Astrocyte of the spinal cord (primary cell): ENCODE results near the gene NDEL1.

ENCODE experiments used
- DNase-seq: peaks from one replicate; pipeline ENCODE4 v3.0.0; 2011; ENCODE audit warnings: low read depth, low spot score
- H3K4me3 ChIP-seq: 2 replicates; pipeline ENCODE4 v1.5.1; 2011; ENCODE audit warnings: low read depth, mild to moderate bottlenecking, low read length, moderate library complexity
- in situ Hi-C: cut with HindIII; loops from 2 replicates; pipeline ENCODE4 v1.10.0; 2017; ENCODE audit warnings: low sequenced_read_pairs
- TF ChIP-seq, protein P1 (sequence below): IDR thresholded peaks from 2 replicates; pipeline ENCODE4 v1.5.1; 2012; ENCODE audit warnings: low read depth, mild to moderate bottlenecking, low read length, inconsistent platforms

NDEL1 gene

DNA sequence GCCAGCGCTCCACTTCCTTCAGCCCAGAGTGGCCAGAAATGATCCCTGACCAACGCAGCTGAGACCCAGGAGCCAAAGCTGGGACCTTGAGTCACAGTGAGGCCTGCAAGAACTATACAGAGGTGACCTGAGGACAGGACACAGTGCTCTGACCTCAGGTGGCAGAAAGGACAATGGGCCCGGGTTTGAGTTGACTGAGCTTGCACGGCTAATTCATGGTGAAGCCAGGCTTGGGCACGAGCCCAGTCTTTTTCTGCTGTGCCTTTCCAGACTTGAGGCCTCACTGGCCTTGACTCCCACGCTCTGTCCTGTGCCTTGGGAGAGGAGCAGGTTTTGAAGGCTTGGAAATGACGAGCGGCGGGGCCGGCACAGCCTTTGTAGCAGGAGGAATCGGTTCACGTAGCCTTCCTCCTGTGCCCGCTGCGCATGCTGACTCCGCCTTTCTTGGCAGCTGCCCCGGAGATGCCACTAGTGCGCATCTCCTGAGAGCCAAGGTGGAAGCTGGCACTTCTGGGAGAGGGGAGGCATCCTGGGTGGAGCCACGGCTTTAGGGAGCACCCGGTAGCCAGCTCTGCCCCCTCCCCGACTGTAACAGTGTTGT, 34.9 kb downstream of the NDEL1 start:
- in situ Hi-C loops: no loop called here
- TF ChIP-seq, protein P1, sequence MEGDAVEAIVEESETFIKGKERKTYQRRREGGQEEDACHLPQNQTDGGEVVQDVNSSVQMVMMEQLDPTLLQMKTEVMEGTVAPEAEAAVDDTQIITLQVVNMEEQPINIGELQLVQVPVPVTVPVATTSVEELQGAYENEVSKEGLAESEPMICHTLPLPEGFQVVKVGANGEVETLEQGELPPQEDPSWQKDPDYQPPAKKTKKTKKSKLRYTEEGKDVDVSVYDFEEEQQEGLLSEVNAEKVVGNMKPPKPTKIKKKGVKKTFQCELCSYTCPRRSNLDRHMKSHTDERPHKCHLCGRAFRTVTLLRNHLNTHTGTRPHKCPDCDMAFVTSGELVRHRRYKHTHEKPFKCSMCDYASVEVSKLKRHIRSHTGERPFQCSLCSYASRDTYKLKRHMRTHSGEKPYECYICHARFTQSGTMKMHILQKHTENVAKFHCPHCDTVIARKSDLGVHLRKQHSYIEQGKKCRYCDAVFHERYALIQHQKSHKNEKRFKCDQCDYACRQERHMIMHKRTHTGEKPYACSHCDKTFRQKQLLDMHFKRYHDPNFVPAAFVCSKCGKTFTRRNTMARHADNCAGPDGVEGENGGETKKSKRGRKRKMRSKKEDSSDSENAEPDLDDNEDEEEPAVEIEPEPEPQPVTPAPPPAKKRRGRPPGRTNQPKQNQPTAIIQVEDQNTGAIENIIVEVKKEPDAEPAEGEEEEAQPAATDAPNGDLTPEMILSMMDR: no peak
- DNase-seq: peak; percentile 27

GRCh38 chr17:8472663-8473062, 37.0 kb downstream of the NDEL1 start:
- in situ Hi-C loops: no loop called here
- TF ChIP-seq, protein P1: no peak
- H3K4me3 ChIP-seq: no peak overlapping the region
- no peak for DNase-seq

More for the DNA sequence above, 34.9 kb downstream of the NDEL1 start:
- H3K4me3 ChIP-seq: no peak overlapping the region

DNA sequence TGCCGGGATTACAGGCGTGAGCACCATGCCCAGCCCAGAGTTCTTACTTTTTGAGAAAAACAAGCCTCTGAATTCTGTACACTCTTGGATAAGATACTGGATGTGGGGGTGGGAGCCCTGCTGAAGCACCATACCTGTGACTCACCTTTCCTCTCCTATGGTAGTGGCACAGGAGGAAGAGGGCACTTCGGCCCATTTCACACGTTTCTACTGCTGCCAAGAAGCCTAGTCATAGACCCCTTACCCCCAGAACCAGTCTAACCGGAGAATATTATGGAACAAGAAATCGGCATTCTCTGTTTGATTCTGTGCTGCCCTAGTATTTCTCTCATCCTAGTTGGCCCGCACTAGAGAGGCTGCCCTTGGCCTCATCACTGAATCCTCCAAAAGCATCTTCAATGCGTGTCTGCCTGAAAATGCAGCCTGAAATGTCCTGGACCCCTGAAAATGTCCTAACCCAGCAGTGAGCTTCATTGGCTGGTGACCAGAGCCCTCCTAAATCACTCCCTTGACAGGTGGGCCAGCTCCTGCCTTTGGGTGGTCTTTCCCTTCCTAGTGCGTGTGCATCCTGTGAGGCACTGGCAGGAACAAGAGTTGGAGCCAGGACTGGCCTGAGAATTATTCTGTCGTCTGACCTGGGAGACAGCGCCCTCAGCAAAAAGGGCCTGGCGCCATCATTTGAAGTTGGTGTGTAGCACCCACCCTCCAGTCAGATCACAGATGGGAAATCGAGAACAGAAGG, 37.9 kb downstream of the NDEL1 start:
- TF ChIP-seq, protein P1: no peak
- in situ Hi-C loops: no loop called here
- H3K4me3 ChIP-seq: no peak overlapping the region

DNA sequence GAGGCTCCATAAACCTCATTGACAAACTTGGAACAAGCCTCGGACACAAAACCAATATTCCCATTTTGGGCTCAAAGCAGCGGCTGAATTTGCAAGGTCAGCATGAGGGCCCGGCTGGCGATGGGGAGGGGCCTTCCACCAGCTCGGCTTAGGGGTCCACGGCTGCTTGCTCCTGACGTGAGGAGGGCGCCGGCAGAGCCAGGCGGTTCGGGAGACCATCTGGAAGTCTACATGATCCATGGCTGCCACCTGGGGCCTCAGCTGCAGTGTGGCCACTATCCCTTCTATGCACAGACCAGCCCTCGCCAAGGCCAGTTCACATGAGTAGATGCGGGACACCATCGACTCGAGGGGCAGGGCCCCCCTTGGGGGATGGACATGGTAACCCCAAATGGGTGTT, 39.1 kb downstream of the NDEL1 start:
- in situ Hi-C loops: no loop called here
- DNase-seq: no peak
- H3K4me3 ChIP-seq: no peak overlapping the region
- TF ChIP-seq, protein P1: no peak

More for the DNA sequence above, 37.9 kb downstream of the NDEL1 start:
- DNase-seq: no peak

DNA sequence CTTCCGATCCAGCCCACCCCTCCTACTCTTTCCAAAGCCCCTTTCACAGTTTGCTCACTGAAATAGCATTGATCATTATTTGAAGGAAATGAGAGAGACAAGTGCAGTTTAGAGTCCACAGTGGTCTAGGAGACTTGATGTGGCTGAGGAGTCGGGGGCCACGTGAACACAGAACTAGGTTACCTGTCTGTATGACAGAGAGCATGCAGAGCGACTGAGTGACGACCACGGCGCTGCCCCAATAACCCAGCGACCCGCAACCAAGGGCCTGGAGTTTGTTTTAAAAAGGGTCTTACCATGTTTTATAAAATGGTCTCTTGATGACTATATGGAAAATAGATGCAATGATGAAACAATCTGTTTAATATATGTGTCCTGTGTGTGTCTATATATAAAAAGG, 39.5 kb downstream of the NDEL1 start:
- no peak for DNase-seq
- no peak overlapping the region for H3K4me3 ChIP-seq
- TF ChIP-seq, protein P1: no peak
- in situ Hi-C loops: no loop called here

DNA sequence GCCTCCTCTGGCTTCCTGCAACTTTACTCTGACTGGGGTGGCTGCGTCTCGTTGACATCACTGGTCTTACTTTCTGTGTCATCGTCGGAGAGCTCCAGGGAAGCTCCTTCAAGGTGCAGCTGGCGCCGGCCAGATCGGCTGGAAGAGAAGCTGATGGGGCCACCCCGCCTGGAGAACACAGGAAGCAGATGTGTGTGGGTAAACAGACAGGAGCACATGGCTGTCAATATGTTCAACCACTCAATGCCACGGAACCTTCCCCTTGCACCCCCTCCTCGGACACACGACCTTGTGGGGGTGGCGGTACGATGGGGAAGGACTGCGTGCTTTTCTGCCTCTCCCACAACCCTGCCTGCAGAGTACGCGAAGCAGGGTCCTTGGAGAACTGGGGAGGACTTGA, 40.1 kb downstream of the NDEL1 start:
- TF ChIP-seq, protein P1: no peak
- no peak overlapping the region for H3K4me3 ChIP-seq
- DNase-seq: no peak
- in situ Hi-C loops: no loop called here
